Measurements from ENCODE around the gene DOK6. TPM values are rescaled to one million over a fixed set of nuclear protein-coding genes. Genes with fewer than 3 reads are reported as not detected.

Gene DOK6
- total and polyA plus RNA-seq, 8 donors = 0.15 to 1.3 (median 0.33) TPM

DNA sequence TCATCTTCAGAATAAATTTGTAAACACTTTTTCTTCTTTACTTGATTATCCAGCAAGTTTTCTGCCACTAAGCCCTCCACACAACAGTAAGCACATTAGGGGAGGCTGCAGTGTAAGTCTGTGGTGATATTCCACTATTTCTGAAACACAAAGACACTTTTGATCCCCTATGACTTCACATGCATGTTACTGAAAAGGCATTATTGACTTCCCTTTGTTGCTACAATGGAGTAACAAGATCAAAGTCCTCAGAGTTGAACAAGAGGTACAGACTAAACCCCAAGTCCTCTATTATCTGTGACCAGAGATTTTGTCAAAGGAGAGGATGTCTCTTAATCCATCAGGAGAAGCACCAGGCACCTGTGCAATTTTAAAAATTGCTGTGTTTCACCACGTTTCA is 389.1 kb downstream of the DOK6 start:
- no peaks in the 10 kb centered on the region for H3K36me3 ChIP-seq
- H3K4me1 ChIP-seq = no peaks in the 10 kb centered on the region
- H3K9me3 ChIP-seq = peaks cover 0 to 3% (median 0%) of the 10 kb centered on the region in 4 donors
- no peaks in the 10 kb centered on the region for H3K27me3 ChIP-seq
- TF ChIP-seq, protein P1, sequence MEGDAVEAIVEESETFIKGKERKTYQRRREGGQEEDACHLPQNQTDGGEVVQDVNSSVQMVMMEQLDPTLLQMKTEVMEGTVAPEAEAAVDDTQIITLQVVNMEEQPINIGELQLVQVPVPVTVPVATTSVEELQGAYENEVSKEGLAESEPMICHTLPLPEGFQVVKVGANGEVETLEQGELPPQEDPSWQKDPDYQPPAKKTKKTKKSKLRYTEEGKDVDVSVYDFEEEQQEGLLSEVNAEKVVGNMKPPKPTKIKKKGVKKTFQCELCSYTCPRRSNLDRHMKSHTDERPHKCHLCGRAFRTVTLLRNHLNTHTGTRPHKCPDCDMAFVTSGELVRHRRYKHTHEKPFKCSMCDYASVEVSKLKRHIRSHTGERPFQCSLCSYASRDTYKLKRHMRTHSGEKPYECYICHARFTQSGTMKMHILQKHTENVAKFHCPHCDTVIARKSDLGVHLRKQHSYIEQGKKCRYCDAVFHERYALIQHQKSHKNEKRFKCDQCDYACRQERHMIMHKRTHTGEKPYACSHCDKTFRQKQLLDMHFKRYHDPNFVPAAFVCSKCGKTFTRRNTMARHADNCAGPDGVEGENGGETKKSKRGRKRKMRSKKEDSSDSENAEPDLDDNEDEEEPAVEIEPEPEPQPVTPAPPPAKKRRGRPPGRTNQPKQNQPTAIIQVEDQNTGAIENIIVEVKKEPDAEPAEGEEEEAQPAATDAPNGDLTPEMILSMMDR (IDR thresholded peaks at IDR 0.05) = no peak
- WGBS, 2 donors = 50 to 64% methylated on average over 1 of the region's 1 CpG
- ATAC-seq (no peak), DNase-seq (no peak), FAIRE-seq (no peak)
- no peak overlapping the region for H3K27ac ChIP-seq
- intact Hi-C loops (cut with DNase I) = no loop called here
- H3K4me3 ChIP-seq = no peak overlapping the region

DNA sequence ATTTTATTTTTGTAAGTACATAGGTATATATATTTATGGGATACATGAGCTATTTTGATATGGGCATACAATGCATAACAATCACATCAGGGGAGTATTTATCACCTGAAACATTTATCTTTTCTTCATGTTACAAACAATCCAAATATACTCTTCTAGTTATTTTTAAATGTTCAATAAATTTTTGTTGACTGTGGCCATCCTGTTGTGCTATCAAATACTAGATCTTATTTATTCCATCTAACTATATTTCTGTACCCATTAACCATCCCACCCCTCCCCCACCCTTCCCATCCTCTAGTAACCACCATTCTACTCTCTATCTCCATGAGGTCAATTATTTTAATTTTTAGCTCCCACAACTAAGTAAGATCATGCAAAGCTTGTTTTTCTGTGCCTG is 390.0 kb downstream of the DOK6 start:
- DNase-seq = no peak
- Histone ChIP-seq H3K4me1 (no peaks in the 10 kb centered on the region), H3K9me3 (peaks cover 0 to 3% (median 0%) of the 10 kb centered on the region in 4 donors), H3K27me3 (no peaks in the 10 kb centered on the region), H3K27ac (no peak overlapping the region), H3K4me3 (no peak overlapping the region), H3K36me3 (no peaks in the 10 kb centered on the region)
- TF ChIP-seq, protein P1 (IDR thresholded peaks at IDR 0.05) = no peak
- intact Hi-C loops (cut with DNase I) = no loop called here
- ATAC-seq = no peak
- no peak for FAIRE-seq

DNA sequence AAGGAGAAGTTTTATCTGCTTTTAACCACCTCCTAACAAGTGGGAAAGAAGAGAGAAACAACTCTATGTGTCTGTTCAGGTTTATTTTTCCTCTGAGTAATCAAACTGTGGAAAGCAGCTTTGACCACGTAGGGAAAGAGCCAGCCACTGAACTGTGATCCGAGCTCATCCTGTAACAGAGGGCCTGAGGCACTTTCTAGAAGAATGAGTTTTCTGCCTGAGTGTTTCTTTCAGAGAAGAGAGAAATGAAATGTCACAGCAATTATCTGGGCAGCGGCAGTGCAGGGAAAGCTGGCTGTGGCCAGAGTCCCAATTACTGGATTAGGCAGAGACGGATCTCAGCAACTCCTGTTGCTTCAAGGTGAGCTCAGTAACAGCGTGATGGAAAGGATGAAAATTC is 395.1 kb downstream of the DOK6 start:
- FAIRE-seq = no peak
- 71 to 75% methylated on average over 5 of the region's 5 CpGs for whole genome bisulfite sequencing, 2 donors
- TF ChIP-seq, protein P1 (IDR thresholded peaks at IDR 0.05) = no peak
- no peak for DNase-seq
- intact Hi-C loops (cut with DNase I) = no loop called here
- no peak for ATAC-seq
- no peaks in the 10 kb centered on the region for H3K27me3 ChIP-seq
- H3K4me1 ChIP-seq = no peaks in the 10 kb centered on the region
- no peak overlapping the region for H3K27ac ChIP-seq
- no peaks in the 10 kb centered on the region for H3K36me3 ChIP-seq
- no peak overlapping the region for H3K4me3 ChIP-seq
- no peaks in the 10 kb centered on the region for H3K9me3 ChIP-seq

DNA sequence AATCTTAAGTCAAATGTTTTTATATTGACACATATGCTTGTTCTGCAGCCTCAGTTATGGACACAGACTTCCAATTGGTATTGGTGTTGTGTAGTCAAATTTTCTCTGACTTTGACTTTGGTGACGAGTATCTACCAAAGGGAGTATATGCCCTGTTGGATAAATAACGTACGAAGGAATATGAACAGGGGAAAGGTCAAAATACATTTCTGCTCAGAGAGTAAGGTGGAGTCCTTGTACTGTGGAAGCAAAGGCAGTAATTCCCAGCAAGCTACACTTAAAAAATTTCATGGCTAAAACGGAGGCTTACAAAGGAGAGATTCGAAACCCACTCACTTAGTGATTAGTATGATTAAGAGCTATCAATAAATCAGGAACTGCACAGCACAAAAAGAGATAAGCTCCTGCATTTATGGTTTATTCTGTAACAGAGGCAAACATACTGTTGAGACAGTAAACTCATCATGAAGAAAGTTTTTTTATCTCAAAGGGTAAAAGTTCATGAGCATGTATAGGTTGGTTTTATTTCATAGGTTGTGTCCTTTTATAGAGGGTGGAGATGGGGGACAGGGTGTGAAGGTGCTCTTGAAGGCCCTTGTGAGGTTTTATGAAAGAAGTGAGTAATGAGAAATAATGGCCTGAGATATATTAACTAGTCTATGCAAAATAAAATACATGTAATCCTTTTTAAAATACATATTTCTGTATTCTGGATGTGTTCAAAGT is 404.3 kb downstream of the DOK6 start:
- FAIRE-seq = no peak

DNA sequence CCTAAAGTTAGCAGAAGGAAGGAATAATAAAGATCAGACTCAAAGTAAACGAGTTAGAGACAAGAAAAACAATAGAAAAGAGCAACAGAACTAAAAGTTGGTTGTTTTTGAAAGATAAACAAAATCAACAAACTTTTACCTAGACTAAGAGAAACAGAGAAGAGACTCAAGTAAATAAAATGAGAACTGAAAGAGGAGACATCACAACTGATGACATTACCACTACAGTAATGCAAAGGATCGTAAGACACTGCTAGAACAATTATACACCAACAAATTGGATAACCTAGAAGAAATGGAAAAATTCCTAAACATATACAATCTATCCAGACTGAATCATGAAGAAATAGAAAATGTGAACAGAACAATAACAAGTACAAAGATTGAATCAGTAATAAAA is 407.7 kb downstream of the DOK6 start:
- H3K36me3 ChIP-seq = no peaks in the 10 kb centered on the region
- intact Hi-C loops (cut with DNase I) = no loop called here
- TF ChIP-seq, protein P1 (IDR thresholded peaks at IDR 0.05) = no peak
- DNase-seq (no peak), ATAC-seq (no peak), FAIRE-seq (no peak)
- no peaks in the 10 kb centered on the region for H3K9me3 ChIP-seq
- H3K27ac ChIP-seq = no peak overlapping the region
- no peaks in the 10 kb centered on the region for H3K4me1 ChIP-seq
- H3K27me3 ChIP-seq = no peaks in the 10 kb centered on the region
- no peak overlapping the region for H3K4me3 ChIP-seq
- WGBS, 2 donors = 70 to 72% methylated on average over 2 of the region's 2 CpGs

More for the DNA sequence above, 404.3 kb downstream of the DOK6 start:
- 63 to 68% methylated on average over 5 of the region's 5 CpGs for WGBS, 2 donors
- DNase-seq (no peak), ATAC-seq (no peak)
- intact Hi-C loops (cut with DNase I) = no loop called here
- Histone ChIP-seq H3K4me3 (no peak overlapping the region), H3K27ac (no peak overlapping the region), H3K9me3 (no peaks in the 10 kb centered on the region), H3K36me3 (no peaks in the 10 kb centered on the region), H3K4me1 (no peaks in the 10 kb centered on the region), H3K27me3 (no peaks in the 10 kb centered on the region)
- TF ChIP-seq, protein P1 (IDR thresholded peaks at IDR 0.05) = no peak
